ENCODE results near the gene MACC1. TPM values are rescaled to one million over a fixed set of nuclear protein-coding genes. Genes with fewer than 3 reads are reported as not detected.
"Not testable (repeated sequence)": the region's sequence is repeated elsewhere in the genome, so short reads cannot be mapped to it uniquely, and the experiment has no call there.

MACC1 gene
- polyA plus RNA-seq, 4 donors: 3.5 to 75.0 (median 7.3) TPM

DNA sequence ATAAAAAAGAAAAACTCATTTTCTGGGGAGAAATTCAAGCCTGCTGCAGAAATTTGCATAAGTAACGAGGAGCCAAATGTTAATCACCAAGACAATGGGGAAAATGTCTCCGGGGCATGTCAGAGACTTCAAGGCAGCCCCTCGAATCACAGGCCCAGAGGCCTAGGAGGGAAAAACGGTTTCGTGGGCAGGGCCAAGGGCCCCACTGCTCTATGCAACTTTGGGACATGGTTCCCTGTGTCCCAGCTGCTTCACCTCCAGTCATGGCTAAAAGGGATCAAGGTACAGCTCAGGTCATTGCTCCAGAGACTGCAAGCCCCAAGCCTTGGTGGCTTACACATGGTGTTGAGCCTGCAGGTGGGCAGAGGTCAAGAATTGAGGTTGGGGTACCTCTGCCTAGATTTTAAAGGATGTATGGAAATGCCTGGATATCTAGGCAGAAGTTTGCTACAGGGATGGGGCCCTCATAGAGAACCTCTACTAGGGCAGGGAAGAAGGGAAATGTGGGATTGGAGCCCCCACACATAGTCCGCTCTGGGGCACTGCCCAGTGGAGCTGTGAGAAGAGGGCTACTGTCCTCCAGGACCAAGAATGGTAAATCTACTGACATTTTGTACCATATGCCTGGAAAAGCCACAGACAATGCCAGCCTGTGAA lies 8.4 kb downstream of the MACC1 start:
- DNase-seq (no peak), FAIRE-seq (no peak)
- no peak overlapping the region for H3K27ac ChIP-seq (ENCODE audit: low read depth in 1 of 3, low read length in 2 of 3)
- peaks cover 0 to 3% (median 0%) of the 10 kb centered on the region in 3 donors for H3K4me1 ChIP-seq (ENCODE audit: control insufficient read depth in 3 of 3, insufficient read depth in 2 of 3, low read depth in 1 of 3, low read length in 2 of 3)
- H3K36me3 ChIP-seq (ENCODE audit: control insufficient read depth in 3 of 3, insufficient read depth in 2 of 3, low read depth in 1 of 3, low read length in 3 of 3): peaks cover 0 to 16% (median 1%) of the 10 kb centered on the region in 3 donors
- H3K27me3 ChIP-seq (ENCODE audit: control insufficient read depth in 3 of 3, insufficient read depth in 3 of 3, low read length in 3 of 3): no peaks in the 10 kb centered on the region
- peaks cover 0 to 25% of the 10 kb centered on the region in 2 donors for H3K9me3 ChIP-seq (ENCODE audit: control insufficient read depth in 2 of 2, insufficient read depth in 1 of 2, low read depth in 1 of 2, low read length in 1 of 2)
- 92 to 96% (median 93%) methylated on average over 6 of the region's 6 CpGs for WGBS, 3 donors
- no peak overlapping the region for H3K4me3 ChIP-seq (ENCODE audit: low read depth in 1 of 3, low read length in 3 of 3)

DNA sequence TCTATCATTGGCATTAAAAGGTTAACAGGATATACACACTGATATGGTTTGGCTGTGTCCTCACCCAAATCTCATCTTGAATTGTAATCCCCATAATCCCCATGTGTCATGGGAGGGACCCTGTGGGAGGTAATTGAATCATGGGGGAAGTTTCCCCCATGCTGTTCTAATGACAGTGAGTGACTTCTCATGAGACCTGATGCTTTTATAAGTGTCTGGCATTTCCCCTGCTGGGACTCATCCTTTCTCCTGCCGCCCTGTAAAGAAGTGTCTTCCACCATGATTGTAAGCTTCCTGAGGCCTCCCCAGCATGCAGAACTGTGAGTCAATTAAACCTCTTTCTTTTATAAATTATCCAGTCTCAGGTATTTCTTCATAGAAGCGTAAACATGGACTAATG lies 9.4 kb downstream of the MACC1 start:
- DNase-seq; H3K4me3 ChIP-seq (ENCODE audit: low read depth in 1 of 3, low read length in 3 of 3); H3K27me3 ChIP-seq (ENCODE audit: control insufficient read depth in 3 of 3, insufficient read depth in 3 of 3, low read length in 3 of 3); FAIRE-seq; H3K4me1 ChIP-seq (ENCODE audit: control insufficient read depth in 3 of 3, insufficient read depth in 2 of 3, low read depth in 1 of 3, low read length in 2 of 3); H3K27ac ChIP-seq (ENCODE audit: low read depth in 1 of 3, low read length in 2 of 3): not testable (repeated sequence)
- WGBS, 3 donors: 93 to 99% (median 96%) methylated on average over 2 of the region's 2 CpGs
- peaks cover 0 to 23% of the 10 kb centered on the region in 2 donors for H3K9me3 ChIP-seq (ENCODE audit: control insufficient read depth in 2 of 2, insufficient read depth in 1 of 2, low read depth in 1 of 2, low read length in 1 of 2)
- H3K36me3 ChIP-seq (ENCODE audit: control insufficient read depth in 3 of 3, insufficient read depth in 2 of 3, low read depth in 1 of 3, low read length in 3 of 3): peaks cover 0 to 20% (median 3%) of the 10 kb centered on the region in 3 donors

DNA sequence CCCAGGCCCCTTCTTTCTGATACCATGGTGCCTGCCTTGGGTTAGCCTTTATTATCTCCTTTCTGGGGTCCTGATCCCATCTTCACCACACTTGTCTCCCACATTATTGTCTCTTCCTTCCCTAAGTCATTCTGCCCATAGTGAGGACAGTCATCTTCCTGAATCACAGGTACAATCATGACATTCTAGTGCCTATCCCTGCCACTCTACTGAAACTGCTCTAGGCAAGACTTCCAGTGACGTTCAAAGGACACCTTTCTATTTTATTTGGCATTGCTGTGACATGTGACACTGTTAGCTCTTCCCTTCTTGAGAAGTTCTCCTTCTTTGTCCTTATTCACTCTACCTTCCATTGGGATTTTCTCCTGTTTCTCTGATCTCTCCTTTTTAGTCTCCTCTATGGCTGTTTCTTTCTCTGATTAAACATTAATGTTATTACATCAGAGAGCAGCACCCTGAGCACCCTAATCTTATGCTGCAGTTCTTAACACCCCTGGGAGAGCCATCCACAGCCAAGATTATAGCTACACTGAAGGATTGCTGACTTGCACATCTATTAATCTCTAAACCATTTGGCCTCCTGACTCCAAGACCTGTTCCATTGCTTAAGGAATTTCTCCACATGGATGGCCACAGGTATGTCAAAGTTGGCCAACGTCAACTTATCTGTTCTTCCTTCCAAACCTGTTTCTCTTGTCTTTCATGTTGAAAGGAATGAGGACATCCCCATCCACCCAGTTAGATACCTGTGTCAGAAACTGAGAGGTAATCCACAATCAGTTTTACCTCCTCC lies 10.9 kb downstream of the MACC1 start:
- Histone ChIP-seq H3K27me3 (ENCODE audit: control insufficient read depth in 3 of 3, insufficient read depth in 3 of 3, low read length in 3 of 3) (no peaks in the 10 kb centered on the region), H3K4me1 (ENCODE audit: control insufficient read depth in 3 of 3, insufficient read depth in 2 of 3, low read depth in 1 of 3, low read length in 2 of 3) (peaks cover 1 to 6% (median 2%) of the 10 kb centered on the region in 3 donors), H3K4me3 (ENCODE audit: low read depth in 1 of 3, low read length in 3 of 3) (no peak overlapping the region), H3K27ac (ENCODE audit: low read depth in 1 of 3, low read length in 2 of 3) (no peak overlapping the region), H3K9me3 (ENCODE audit: control insufficient read depth in 2 of 2, insufficient read depth in 1 of 2, low read depth in 1 of 2, low read length in 1 of 2) (peaks cover 0 to 20% of the 10 kb centered on the region in 2 donors), H3K36me3 (ENCODE audit: control insufficient read depth in 3 of 3, insufficient read depth in 2 of 3, low read depth in 1 of 3, low read length in 3 of 3) (peaks cover 0 to 17% (median 3%) of the 10 kb centered on the region in 3 donors)
- WGBS, 3 donors: 81 to 89% (median 86%) methylated on average over 2 of the region's 2 CpGs
- no peak for FAIRE-seq
- peak in 1 of 2 donors; percentile 49 for DNase-seq

DNA sequence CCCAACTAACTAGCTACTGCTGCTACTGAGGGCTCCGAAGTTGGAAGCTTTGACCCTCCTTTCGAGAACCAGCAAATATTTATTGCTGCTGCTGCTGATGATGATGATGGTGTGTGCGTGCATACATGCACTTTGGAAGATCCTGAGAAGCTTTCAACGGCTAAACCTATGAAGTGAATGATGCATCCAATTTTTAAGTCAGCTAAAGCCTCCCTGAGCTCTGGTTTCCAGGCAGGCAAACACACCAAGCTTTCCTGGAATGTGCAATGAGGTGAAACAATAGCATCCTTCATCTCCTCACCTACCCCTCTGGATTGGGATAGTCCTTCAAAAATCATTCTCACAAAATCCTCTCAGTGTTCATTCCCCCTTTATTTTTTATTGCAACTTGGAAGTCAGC lies 13.9 kb downstream of the MACC1 start:
- DNase-seq: no peak
- Histone ChIP-seq H3K36me3 (ENCODE audit: control insufficient read depth in 3 of 3, insufficient read depth in 2 of 3, low read depth in 1 of 3, low read length in 3 of 3) (peaks cover 0 to 6% (median 3%) of the 10 kb centered on the region in 3 donors), H3K4me1 (ENCODE audit: control insufficient read depth in 3 of 3, insufficient read depth in 2 of 3, low read depth in 1 of 3, low read length in 2 of 3) (peaks cover 4 to 25% (median 11%) of the 10 kb centered on the region in 3 donors), H3K9me3 (ENCODE audit: control insufficient read depth in 2 of 2, insufficient read depth in 1 of 2, low read depth in 1 of 2, low read length in 1 of 2) (peaks cover 0 to 6% of the 10 kb centered on the region in 2 donors), H3K27ac (ENCODE audit: low read depth in 1 of 3, low read length in 2 of 3) (no peak overlapping the region), H3K4me3 (ENCODE audit: low read depth in 1 of 3, low read length in 3 of 3) (no peak overlapping the region), H3K27me3 (ENCODE audit: control insufficient read depth in 3 of 3, insufficient read depth in 3 of 3, low read length in 3 of 3) (no peaks in the 10 kb centered on the region)
- WGBS, 3 donors: 94 to 96% (median 94%) methylated on average over 4 of the region's 4 CpGs
- FAIRE-seq: no peak

DNA sequence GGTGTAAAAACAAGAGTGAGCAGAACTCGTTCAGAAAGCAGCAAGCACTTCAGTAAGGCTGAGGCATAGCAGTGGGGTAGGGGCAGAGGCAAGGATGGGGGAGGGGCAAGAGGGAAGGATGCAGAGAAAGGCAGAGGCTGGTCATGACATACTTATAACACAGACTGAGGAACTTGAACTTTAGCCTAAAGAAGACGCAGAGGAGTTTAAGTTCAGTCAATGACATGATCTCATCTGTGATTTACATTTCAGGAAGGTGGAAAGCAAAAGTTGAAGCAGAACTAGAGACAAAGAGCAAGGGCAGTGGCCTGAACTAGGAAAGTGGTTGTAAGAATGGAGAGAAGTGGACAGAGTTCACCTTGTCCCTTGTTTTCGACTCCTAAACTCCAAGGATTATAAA lies 15.8 kb downstream of the MACC1 start:
- H3K27me3 ChIP-seq (ENCODE audit: control insufficient read depth in 3 of 3, insufficient read depth in 3 of 3, low read length in 3 of 3): no peaks in the 10 kb centered on the region
- H3K27ac ChIP-seq (ENCODE audit: low read depth in 1 of 3, low read length in 2 of 3): peak overlapping the region; percentile 42 to 45 (median 43)
- H3K36me3 ChIP-seq (ENCODE audit: control insufficient read depth in 3 of 3, insufficient read depth in 2 of 3, low read depth in 1 of 3, low read length in 3 of 3): peaks cover 0 to 10% (median 3%) of the 10 kb centered on the region in 3 donors
- no peak overlapping the region for H3K4me3 ChIP-seq (ENCODE audit: low read depth in 1 of 3, low read length in 3 of 3)
- WGBS, 3 donors: 38 to 42% (median 42%) methylated on average over 3 of the region's 3 CpGs
- FAIRE-seq: no peak
- H3K4me1 ChIP-seq (ENCODE audit: control insufficient read depth in 3 of 3, insufficient read depth in 2 of 3, low read depth in 1 of 3, low read length in 2 of 3): peaks cover 4 to 25% (median 13%) of the 10 kb centered on the region in 3 donors
- DNase-seq: peak; percentile 53 to 65
- H3K9me3 ChIP-seq (ENCODE audit: control insufficient read depth in 2 of 2, insufficient read depth in 1 of 2, low read depth in 1 of 2, low read length in 1 of 2): no peaks in the 10 kb centered on the region

DNA sequence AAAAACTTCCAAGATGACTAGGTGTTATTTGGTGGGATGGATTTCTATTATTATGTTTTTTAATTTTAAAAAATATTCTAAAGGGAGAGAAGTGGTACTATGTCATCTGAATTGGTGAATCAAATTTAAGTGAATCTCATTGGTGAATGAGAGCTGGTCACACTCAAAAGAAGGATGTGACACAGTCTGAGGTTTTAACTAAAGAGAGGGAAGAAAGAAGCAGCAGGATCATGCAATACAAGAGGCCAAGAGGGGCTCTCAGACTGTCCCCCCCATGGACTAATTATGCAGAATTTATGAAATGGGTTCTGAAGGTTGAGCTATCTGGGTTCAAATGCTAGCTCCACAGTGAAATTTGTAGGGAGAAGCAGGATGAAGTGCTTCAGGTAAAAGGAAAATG lies 16.2 kb downstream of the MACC1 start:
- peak overlapping the region in 2 of 3 donors; percentile 40 to 42 for H3K27ac ChIP-seq (ENCODE audit: low read depth in 1 of 3, low read length in 2 of 3)
- peaks cover 4 to 25% (median 13%) of the 10 kb centered on the region in 3 donors for H3K4me1 ChIP-seq (ENCODE audit: control insufficient read depth in 3 of 3, insufficient read depth in 2 of 3, low read depth in 1 of 3, low read length in 2 of 3)
- FAIRE-seq (no peak), DNase-seq (no peak)
- H3K9me3 ChIP-seq (ENCODE audit: control insufficient read depth in 2 of 2, insufficient read depth in 1 of 2, low read depth in 1 of 2, low read length in 1 of 2): no peaks in the 10 kb centered on the region
- no peak overlapping the region for H3K4me3 ChIP-seq (ENCODE audit: low read depth in 1 of 3, low read length in 3 of 3)
- H3K27me3 ChIP-seq (ENCODE audit: control insufficient read depth in 3 of 3, insufficient read depth in 3 of 3, low read length in 3 of 3): no peaks in the 10 kb centered on the region
- peaks cover 0 to 10% (median 3%) of the 10 kb centered on the region in 3 donors for H3K36me3 ChIP-seq (ENCODE audit: control insufficient read depth in 3 of 3, insufficient read depth in 2 of 3, low read depth in 1 of 3, low read length in 3 of 3)

DNA sequence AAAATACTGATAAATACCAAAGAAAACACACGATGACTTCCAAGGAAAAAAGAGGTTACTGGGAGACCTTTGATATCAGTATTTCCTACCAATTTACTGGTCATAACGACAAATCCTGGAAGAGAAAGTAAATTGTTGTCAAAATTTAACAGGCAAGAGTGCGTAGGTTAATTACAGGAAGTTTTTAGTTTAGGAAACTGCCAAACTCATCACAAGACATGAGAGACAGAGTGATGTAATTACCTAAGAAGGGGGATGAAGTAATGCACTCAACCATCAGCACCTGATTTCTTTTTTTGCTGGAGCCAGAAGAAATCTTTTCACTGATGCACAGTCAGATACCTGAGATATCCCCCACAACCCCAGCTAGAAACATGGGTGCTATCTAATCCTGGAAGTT lies 16.8 kb downstream of the MACC1 start:
- peaks cover 0 to 10% (median 6%) of the 10 kb centered on the region in 3 donors for H3K36me3 ChIP-seq (ENCODE audit: control insufficient read depth in 3 of 3, insufficient read depth in 2 of 3, low read depth in 1 of 3, low read length in 3 of 3)
- H3K4me3 ChIP-seq (ENCODE audit: low read depth in 1 of 3, low read length in 3 of 3): no peak overlapping the region
- FAIRE-seq (no peak), DNase-seq (peak in 1 of 2 donors; percentile 42)
- peak overlapping the region in 1 of 3 donors; percentile 20 for H3K27ac ChIP-seq (ENCODE audit: low read depth in 1 of 3, low read length in 2 of 3)
- peaks cover 4 to 25% (median 13%) of the 10 kb centered on the region in 3 donors for H3K4me1 ChIP-seq (ENCODE audit: control insufficient read depth in 3 of 3, insufficient read depth in 2 of 3, low read depth in 1 of 3, low read length in 2 of 3)
- H3K9me3 ChIP-seq (ENCODE audit: control insufficient read depth in 2 of 2, insufficient read depth in 1 of 2, low read depth in 1 of 2, low read length in 1 of 2): no peaks in the 10 kb centered on the region
- 10 to 32% (median 19%) methylated on average over 3 of the region's 3 CpGs for WGBS, 3 donors
- no peaks in the 10 kb centered on the region for H3K27me3 ChIP-seq (ENCODE audit: control insufficient read depth in 3 of 3, insufficient read depth in 3 of 3, low read length in 3 of 3)

DNA sequence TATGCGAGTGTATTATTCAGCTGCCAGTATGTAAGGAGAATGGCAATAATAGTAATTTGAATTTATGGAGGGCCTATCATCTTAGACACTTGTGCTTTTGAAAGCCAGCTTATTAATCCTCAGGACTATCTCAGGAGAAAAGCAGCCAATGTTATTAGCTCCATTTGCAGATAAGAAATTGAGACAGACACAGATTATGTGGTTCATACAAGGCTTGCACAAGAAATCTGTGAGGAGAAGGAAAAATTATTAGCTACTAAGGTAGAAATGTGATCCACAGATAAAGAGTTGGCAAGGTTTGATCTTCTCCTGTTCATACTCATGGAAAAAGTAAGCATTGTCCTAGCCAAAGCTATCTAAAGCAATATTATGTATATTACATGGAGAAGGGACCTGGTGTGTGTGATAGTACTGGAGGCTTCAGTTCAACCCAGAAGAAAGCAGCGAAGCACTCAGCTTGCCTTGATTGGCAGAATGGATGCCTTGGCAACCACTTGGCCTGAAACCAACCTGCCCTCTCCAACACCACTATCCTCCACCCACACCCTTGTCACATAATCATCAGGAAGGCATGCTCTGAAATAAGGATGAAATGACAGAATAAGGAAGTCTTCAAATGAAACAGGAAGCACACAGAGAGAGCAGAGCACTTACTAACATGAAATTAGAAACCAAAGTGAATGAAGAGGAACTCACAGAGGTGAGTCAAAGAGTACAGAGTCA lies 18.0 kb downstream of the MACC1 start:
- 31 to 66% (median 37%) methylated on average over 2 of the region's 2 CpGs for WGBS, 3 donors
- H3K27ac ChIP-seq (ENCODE audit: low read depth in 1 of 3, low read length in 2 of 3): peak overlapping the region; percentile 11 to 46 (median 14)

More for the DNA sequence above, 18.0 kb downstream of the MACC1 start:
- Histone ChIP-seq H3K9me3 (ENCODE audit: control insufficient read depth in 2 of 2, insufficient read depth in 1 of 2, low read depth in 1 of 2, low read length in 1 of 2) (no peaks in the 10 kb centered on the region), H3K27me3 (ENCODE audit: control insufficient read depth in 3 of 3, insufficient read depth in 3 of 3, low read length in 3 of 3) (no peaks in the 10 kb centered on the region), H3K4me1 (ENCODE audit: control insufficient read depth in 3 of 3, insufficient read depth in 2 of 3, low read depth in 1 of 3, low read length in 2 of 3) (peaks cover 4 to 25% (median 13%) of the 10 kb centered on the region in 3 donors), H3K36me3 (ENCODE audit: control insufficient read depth in 3 of 3, insufficient read depth in 2 of 3, low read depth in 1 of 3, low read length in 3 of 3) (peaks cover 0 to 10% (median 4%) of the 10 kb centered on the region in 3 donors), H3K4me3 (ENCODE audit: low read depth in 1 of 3, low read length in 3 of 3) (no peak overlapping the region)
- DNase-seq (peak; percentile 54 to 64), FAIRE-seq (no peak)
